Cardiac muscle cell (in vitro differentiated cells and primary cell): ENCODE data around the gene TTC36. TPM values are rescaled to one million over a fixed set of nuclear protein-coding genes. Genes with fewer than 3 reads are reported as not detected.

Source experiments
- DNase-seq, 2 donors: peaks; one replicate each; pipeline versions ENCODE4 v3.0.0 to v3.0.0-alpha.2; 2010 to 2017; ENCODE audit warnings: low read depth in 1 of 2, low spot score in 1 of 2
- H3K27ac ChIP-seq: fragments of 200-600 bp; sonication (generic); 2 replicates; pipeline ENCODE4 v1.5.1; 2016
- H3K27me3 ChIP-seq: fragments of 200-600 bp; sonication (generic); 2 replicates; pipeline ENCODE4 v1.6.0; 2016; ENCODE audit warnings: control low read depth
- H3K36me3 ChIP-seq: fragments of 200-600 bp; sonication (generic); 2 replicates; pipeline ENCODE4 v1.5.1; 2016; ENCODE audit warnings: control low read depth
- H3K4me1 ChIP-seq: fragments of 200-600 bp; sonication (generic); 2 replicates; pipeline ENCODE4 v1.8.1; 2017; ENCODE audit warnings: low read depth, mild to moderate bottlenecking, mixed run types
- H3K4me3 ChIP-seq: fragments of 200-600 bp; sonication (generic); 2 replicates; pipeline ENCODE4 v1.5.1; 2016; ENCODE audit warnings: mild to moderate bottlenecking
- H3K9me3 ChIP-seq: fragments of 200-600 bp; sonication (generic); 2 replicates; pipeline ENCODE4 v1.5.1; 2017; ENCODE audit warnings: low read depth, mild to moderate bottlenecking, control low read depth
- CTCF ChIP-seq: IDR thresholded peaks from 2 replicates; pipeline ENCODE4 v1.5.1; 2012; ENCODE audit warnings: low read depth, mild to moderate bottlenecking, low read length
- polyA plus RNA-seq: library from polyadenylated mRNA; unstranded; fragments of >200 nt; fragmentation: Nextera tagmentation; extraction: Ambion mirVana; gene quantifications from 2 replicates; pipeline ENCODE4 v1.2.1, GENCODE V29; 2016
- total RNA-seq: library from RNA; depleted of rRNA; stranded (reverse); fragments of >200 nt; gene quantifications from 2 replicates; pipeline ENCODE4 v1.2.3, GENCODE V29; 2016

Gene TTC36
- total and polyA plus RNA-seq, 2 experiments from 2014 or later, result 5.6 to 8.2 TPM

GRCh38 chr11:118497831-118498230 lies 29.4 kb upstream of the TTC36 start:
- H3K27me3 ChIP-seq, result no peaks in the 10 kb centered on the region
- no peaks in the 10 kb centered on the region for H3K4me1 ChIP-seq
- H3K36me3 ChIP-seq, result peaks cover 96% of the 10 kb centered on the region
- TF ChIP-seq CTCF, result no peak
- H3K4me3 ChIP-seq, result no peak overlapping the region
- H3K27ac ChIP-seq, result no peak overlapping the region
- peak in 1 of 2 donors; percentile 51 for DNase-seq
- no peaks in the 10 kb centered on the region for H3K9me3 ChIP-seq

DNA sequence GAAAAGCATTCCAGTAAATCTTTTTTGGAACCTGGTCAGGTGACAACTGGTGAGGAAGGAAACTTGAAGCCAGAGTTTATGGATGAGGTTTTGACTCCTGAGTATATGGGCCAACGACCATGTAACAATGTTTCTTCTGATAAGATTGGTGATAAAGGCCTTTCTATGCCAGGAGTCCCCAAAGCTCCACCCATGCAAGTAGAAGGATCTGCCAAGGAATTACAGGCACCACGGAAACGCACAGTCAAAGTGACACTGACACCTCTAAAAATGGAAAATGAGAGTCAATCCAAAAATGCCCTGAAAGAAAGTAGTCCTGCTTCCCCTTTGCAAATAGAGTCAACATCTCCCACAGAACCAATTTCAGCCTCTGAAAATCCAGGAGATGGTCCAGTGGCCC lies 24.1 kb upstream of the TTC36 start:
- no peaks in the 10 kb centered on the region for H3K9me3 ChIP-seq
- no peak overlapping the region for H3K27ac ChIP-seq
- H3K4me3 ChIP-seq, result no peak overlapping the region
- no peak for TF ChIP-seq CTCF
- H3K27me3 ChIP-seq, result no peaks in the 10 kb centered on the region
- H3K4me1 ChIP-seq, result no peaks in the 10 kb centered on the region
- peaks cover 93% of the 10 kb centered on the region for H3K36me3 ChIP-seq
- no peak for DNase-seq

DNA sequence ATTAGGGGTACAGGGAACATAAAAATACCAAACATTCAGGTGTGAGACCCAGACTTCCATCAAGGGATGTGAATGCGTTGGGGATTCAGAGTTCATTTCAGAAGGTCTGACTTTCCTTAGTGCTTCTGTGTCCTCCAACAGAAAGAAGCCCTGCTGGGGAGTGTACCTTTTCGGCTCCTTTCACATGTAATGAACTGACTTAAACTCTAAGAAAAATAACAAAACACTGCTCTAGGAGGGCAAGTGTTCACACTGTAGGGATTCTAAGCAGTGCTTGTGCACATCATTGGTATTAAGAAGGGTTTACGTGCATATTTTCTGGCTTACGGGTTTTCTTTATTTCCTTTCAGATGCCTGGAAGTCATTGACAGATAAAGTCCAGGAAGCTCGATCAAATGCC lies 15.7 kb upstream of the TTC36 start:
- Histone ChIP-seq H3K27me3 (no peaks in the 10 kb centered on the region), H3K4me1 (no peaks in the 10 kb centered on the region), H3K9me3 (no peaks in the 10 kb centered on the region), H3K4me3 (no peak overlapping the region), H3K27ac (no peak overlapping the region), H3K36me3 (peaks cover 87% of the 10 kb centered on the region)
- TF ChIP-seq CTCF, result no peak
- no peak for DNase-seq

DNA sequence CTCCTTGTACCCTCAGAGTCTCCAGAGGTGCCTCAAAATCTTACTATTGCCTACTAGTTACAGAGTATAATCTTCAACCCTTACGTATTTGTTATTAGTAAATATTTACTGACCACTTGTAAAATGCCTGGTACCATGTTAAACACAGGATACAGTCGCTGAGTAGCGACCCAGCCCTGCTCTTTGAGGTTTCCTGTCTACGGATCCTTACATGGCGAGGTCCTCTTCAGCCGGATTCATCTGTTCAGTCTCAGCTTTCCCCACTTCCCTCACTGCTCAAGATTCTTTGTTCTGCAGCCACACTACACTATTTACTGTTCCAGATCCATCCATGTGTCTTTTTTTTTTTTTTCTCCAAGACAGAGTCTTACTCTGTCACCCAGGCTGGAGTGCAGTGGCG lies 13.2 kb upstream of the TTC36 start:
- Histone ChIP-seq H3K9me3 (no peaks in the 10 kb centered on the region), H3K4me1 (no peaks in the 10 kb centered on the region), H3K36me3 (peaks cover 79% of the 10 kb centered on the region), H3K27ac (no peak overlapping the region), H3K27me3 (no peaks in the 10 kb centered on the region), H3K4me3 (no peak overlapping the region)
- DNase-seq, result no peak
- no peak for TF ChIP-seq CTCF

DNA sequence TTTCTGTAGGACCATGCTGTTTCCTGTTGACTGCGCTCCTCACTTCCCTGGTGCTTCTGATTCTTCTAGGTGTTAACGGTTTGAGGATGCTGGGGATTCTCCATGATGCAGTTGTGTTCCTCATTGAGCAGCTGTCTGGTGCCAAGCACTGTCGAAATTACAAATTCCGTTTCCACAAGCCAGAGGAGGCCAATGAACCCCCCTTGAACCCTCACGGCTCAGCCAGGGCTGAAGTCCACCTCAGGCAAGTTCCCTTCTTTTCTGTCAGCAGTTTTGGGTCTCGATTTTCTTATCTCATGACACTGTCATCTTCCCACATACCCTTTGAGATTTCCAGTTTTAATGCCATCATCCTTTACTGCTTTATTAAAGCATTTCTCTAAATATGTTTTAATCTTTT lies 7.7 kb upstream of the TTC36 start:
- TF ChIP-seq CTCF, result no peak
- no peak overlapping the region for H3K4me3 ChIP-seq
- H3K4me1 ChIP-seq, result no peaks in the 10 kb centered on the region
- no peaks in the 10 kb centered on the region for H3K9me3 ChIP-seq
- no peak overlapping the region for H3K27ac ChIP-seq
- peaks cover 76% of the 10 kb centered on the region for H3K36me3 ChIP-seq
- DNase-seq, result no peak
- no peaks in the 10 kb centered on the region for H3K27me3 ChIP-seq

DNA sequence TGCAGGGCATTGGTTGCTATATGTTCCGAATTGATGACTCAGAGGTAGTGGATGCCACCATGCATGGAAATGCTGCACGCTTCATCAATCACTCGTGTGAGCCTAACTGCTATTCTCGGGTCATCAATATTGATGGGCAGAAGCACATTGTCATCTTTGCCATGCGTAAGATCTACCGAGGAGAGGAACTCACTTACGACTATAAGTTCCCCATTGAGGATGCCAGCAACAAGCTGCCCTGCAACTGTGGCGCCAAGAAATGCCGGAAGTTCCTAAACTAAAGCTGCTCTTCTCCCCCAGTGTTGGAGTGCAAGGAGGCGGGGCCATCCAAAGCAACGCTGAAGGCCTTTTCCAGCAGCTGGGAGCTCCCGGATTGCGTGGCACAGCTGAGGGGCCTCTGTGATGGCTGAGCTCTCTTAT lies 5.4 kb upstream of the TTC36 start:
- no peak overlapping the region for H3K27ac ChIP-seq
- no peak overlapping the region for H3K4me3 ChIP-seq
- peaks cover 56% of the 10 kb centered on the region for H3K36me3 ChIP-seq
- no peak for TF ChIP-seq CTCF
- DNase-seq, result peak in 1 of 2 donors; percentile 25
- H3K4me1 ChIP-seq, result no peaks in the 10 kb centered on the region
- H3K27me3 ChIP-seq, result no peaks in the 10 kb centered on the region
- no peaks in the 10 kb centered on the region for H3K9me3 ChIP-seq
